ENCODE results near the gene PDZD2. TPM values are rescaled to one million over a fixed set of nuclear protein-coding genes. Genes with fewer than 3 reads are reported as not detected.

PDZD2 gene
- total and polyA plus RNA-seq, 2 experiments from 2014 or later, result 1.7 to 4.0 TPM

- H3K4me3 ChIP-seq, result no peak overlapping the region
- no peaks in the 10 kb centered on the region for H4K20me1 ChIP-seq (ENCODE audit: insufficient read depth, poor library complexity, severe bottlenecking)
- H3K9me3 ChIP-seq (ENCODE audit: low read depth), result no peaks in the 10 kb centered on the region
- H3K36me3 ChIP-seq (replicated peaks; ENCODE audit: insufficient read depth, low read depth), result no peaks in the 10 kb centered on the region
- H3K4me1 ChIP-seq (ENCODE audit: insufficient read depth), result no peaks in the 10 kb centered on the region
- no peak overlapping the region for H2AFZ ChIP-seq
- no peaks in the 10 kb centered on the region for H3K27me3 ChIP-seq
- 96% methylated on average over 5 of the region's 5 CpGs for WGBS (ENCODE audit: low lambda C conversion rate, missing lambda C conversion rate)
- H3K79me2 ChIP-seq, result no peaks in the 10 kb centered on the region
- H3K27ac ChIP-seq, result no peak overlapping the region
- TF ChIP-seq CTCF (IDR thresholded peaks at IDR 0.05; ENCODE audit: poor library complexity), result no peak
- no peak for TF ChIP-seq EZH2 (IDR thresholded peaks at IDR 0.05; ENCODE audit: borderline replicate concordance)
- no peak for TF ChIP-seq EZH2phosphoT487 (IDR thresholded peaks at IDR 0.05; ENCODE audit: low read depth, severe bottlenecking, unreplicated experiment)
- H3K4me2 ChIP-seq, result no peak overlapping the region
- no peaks in the 10 kb centered on the region for H3K9me2 ChIP-seq (replicated peaks; ENCODE audit: insufficient read depth)
- no peak for DNase-seq (ENCODE audit: low spot score)
Measured at GRCh38 chr5:31924005-31924404, 285.1 kb downstream of the PDZD2 start.

DNA sequence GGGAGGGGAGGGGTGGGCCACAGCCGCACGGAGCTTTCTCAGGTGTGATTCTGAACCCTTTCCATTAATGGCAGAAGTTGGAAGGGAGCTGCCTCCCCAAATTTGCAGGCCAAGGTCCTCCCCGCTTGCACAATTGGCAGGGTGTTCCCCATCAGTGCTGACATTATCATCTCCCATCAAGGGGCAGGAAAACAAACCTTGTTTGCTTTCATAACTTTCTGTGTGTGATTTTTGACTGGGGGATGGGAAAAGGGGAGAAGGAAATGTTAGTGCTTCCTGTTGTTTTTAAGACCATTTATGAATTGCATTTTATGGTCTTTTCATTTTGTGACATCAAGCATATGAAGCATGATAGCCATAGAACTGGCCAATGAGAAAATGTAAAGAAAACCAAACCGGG lies 292.9 kb downstream of the PDZD2 start:
- H4K20me1 ChIP-seq (ENCODE audit: insufficient read depth, poor library complexity, severe bottlenecking), result no peaks in the 10 kb centered on the region
- no peak for DNase-seq (ENCODE audit: low spot score)
- H3K9me2 ChIP-seq (replicated peaks; ENCODE audit: insufficient read depth), result no peaks in the 10 kb centered on the region
- H2AFZ ChIP-seq, result no peak overlapping the region
- H3K4me3 ChIP-seq, result no peak overlapping the region
- H3K4me2 ChIP-seq, result no peak overlapping the region
- WGBS (ENCODE audit: low lambda C conversion rate, missing lambda C conversion rate), result 74% methylated on average over 4 of the region's 4 CpGs
- H3K27me3 ChIP-seq, result no peaks in the 10 kb centered on the region
- H3K36me3 ChIP-seq (replicated peaks; ENCODE audit: insufficient read depth, low read depth), result no peaks in the 10 kb centered on the region
- TF ChIP-seq CTCF (IDR thresholded peaks at IDR 0.05; ENCODE audit: poor library complexity), result no peak
- TF ChIP-seq EZH2phosphoT487 (IDR thresholded peaks at IDR 0.05; ENCODE audit: low read depth, severe bottlenecking, unreplicated experiment), result no peak
- no peak for TF ChIP-seq EZH2 (IDR thresholded peaks at IDR 0.05; ENCODE audit: borderline replicate concordance)
- peaks cover 6% of the 10 kb centered on the region for H3K4me1 ChIP-seq (ENCODE audit: insufficient read depth)
- no peak overlapping the region for H3K27ac ChIP-seq
- H3K9me3 ChIP-seq (ENCODE audit: low read depth), result no peaks in the 10 kb centered on the region
- no peaks in the 10 kb centered on the region for H3K79me2 ChIP-seq

DNA sequence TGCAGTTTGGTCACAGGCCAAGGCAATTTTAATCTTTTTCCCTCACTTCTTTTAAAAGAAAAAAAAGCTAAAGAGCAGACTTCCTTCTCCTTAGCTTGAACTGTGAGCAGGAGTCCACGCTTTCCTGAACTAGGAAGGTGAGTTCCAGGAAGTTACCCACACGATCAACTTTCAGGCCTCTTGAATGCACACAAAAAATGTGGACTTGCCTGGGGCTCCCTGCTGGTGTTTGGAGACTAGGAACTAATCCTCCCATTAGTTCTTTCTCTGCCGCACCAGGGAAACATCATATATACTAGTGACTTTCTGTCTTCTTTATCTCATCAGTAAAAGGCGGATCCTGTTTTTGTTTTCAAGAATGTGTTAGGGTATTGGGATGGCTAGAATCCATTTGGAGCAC lies 295.2 kb downstream of the PDZD2 start:
- H3K27ac ChIP-seq, result no peak overlapping the region
- H3K79me2 ChIP-seq, result no peaks in the 10 kb centered on the region
- 59% methylated on average over 4 of the region's 4 CpGs for WGBS (ENCODE audit: low lambda C conversion rate, missing lambda C conversion rate)

More for the DNA sequence above, 295.2 kb downstream of the PDZD2 start:
- Histone ChIP-seq H2AFZ (peak overlapping the region; percentile 6), H3K4me1 (ENCODE audit: insufficient read depth) (peaks cover 6% of the 10 kb centered on the region), H3K4me3 (no peak overlapping the region), H3K4me2 (no peak overlapping the region), H3K9me2 (replicated peaks; ENCODE audit: insufficient read depth) (no peaks in the 10 kb centered on the region), H4K20me1 (ENCODE audit: insufficient read depth, poor library complexity, severe bottlenecking) (no peaks in the 10 kb centered on the region), H3K27me3 (no peaks in the 10 kb centered on the region), H3K9me3 (ENCODE audit: low read depth) (no peaks in the 10 kb centered on the region), H3K36me3 (replicated peaks; ENCODE audit: insufficient read depth, low read depth) (no peaks in the 10 kb centered on the region)
- DNase-seq (ENCODE audit: low spot score), result no peak
- TF ChIP-seq EZH2 (IDR thresholded peaks at IDR 0.05; ENCODE audit: borderline replicate concordance) (no peak), CTCF (IDR thresholded peaks at IDR 0.05; ENCODE audit: poor library complexity) (no peak), EZH2phosphoT487 (IDR thresholded peaks at IDR 0.05; ENCODE audit: low read depth, severe bottlenecking, unreplicated experiment) (no peak)

Data from hepatocyte (in vitro differentiated cells).